Bronchial smooth muscle cell (primary cell): ENCODE results near the gene TRAPPC4. TPM values are rescaled to one million over a fixed set of nuclear protein-coding genes. Genes with fewer than 3 reads are reported as not detected.

Source experiments
- total RNA-seq: library from RNA; depleted of rRNA; stranded (reverse); fragments of >200 nt; gene quantifications from 2 replicates; pipeline ENCODE4 v1.2.1, GENCODE V29; 2014

TRAPPC4 gene, protein sequence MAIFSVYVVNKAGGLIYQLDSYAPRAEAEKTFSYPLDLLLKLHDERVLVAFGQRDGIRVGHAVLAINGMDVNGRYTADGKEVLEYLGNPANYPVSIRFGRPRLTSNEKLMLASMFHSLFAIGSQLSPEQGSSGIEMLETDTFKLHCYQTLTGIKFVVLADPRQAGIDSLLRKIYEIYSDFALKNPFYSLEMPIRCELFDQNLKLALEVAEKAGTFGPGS
- 85.0 and 98.2 TPM in 2 replicates for total RNA-seq

DNA sequence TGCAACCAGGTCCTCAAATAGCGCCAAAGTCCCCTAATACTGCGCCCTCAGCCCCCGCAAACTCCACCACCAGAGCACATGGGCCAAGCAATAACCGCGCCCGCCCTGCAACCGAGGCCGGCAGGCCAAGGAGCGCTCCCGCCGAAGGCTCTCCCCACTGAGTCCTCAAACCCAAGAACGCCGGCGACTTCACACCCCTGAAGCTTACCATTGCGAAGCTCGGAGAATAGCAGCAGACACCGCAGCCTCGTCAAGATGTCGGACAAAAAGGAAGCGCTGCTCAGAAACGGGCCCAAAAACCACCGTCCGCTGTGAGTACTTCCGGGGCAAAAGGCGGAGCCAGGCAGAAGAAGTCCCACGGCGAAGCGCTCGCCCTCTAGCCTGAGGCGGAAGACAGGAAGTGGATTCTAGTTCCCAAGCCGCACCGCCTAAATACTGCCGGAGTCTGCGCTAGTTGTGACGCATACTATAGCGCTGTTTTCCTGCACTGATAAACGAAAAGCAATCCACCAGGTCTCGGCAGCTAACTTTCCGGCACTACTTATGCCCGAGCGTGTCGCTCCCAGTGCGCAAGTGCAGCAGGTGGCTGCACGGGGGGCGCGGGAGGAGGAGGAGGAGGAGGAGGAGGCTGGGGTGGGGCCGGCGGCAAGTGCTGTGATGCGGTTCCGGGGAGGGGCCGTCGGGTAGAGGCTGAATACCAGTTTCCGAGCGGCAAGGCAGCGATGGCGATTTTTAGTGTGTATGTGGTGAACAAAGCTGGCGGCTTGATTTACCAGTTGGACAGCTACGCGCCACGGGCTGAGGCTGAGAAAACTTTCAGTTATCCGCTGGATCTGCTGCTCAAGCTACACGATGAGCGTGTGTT is at the start of gene TRAPPC4, which contains the start of gene RPS25:
TRAPPC4 (plus strand) TSS at position 693 of the 865 bp plus-strand sequence; CDS start at position 723, 30 bp downstream.
RPS25 (minus strand) TSS at position 270 of the 865 bp plus-strand sequence; CDS start at position 211, 59 bp downstream.

DNA sequence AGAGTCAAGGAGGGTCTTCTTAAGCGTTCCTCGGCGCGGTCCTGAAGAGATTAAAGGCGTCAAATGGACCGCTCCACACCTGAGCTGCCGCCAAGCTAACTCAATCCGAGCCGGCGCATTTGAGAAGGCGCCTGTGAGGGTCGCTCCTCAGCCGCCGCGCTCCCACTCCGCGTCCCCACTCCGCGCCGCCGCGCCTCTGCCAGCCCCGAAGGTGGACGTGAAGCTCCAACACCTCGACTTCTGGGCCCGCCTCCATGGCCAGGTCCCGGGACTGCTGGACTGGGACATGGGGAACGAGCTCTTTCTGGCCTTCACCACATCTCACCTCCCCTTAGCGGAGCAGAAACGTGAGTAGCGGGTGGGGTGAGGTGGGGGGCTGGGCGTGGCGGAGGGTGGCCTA is 46.9 kb upstream of the TRAPPC4 start, which contains the start of gene FOXR1:
FOXR1 (plus strand) TSS at position 116 of the 400 bp plus-strand sequence; CDS start at position 287, 171 bp downstream.

DNA sequence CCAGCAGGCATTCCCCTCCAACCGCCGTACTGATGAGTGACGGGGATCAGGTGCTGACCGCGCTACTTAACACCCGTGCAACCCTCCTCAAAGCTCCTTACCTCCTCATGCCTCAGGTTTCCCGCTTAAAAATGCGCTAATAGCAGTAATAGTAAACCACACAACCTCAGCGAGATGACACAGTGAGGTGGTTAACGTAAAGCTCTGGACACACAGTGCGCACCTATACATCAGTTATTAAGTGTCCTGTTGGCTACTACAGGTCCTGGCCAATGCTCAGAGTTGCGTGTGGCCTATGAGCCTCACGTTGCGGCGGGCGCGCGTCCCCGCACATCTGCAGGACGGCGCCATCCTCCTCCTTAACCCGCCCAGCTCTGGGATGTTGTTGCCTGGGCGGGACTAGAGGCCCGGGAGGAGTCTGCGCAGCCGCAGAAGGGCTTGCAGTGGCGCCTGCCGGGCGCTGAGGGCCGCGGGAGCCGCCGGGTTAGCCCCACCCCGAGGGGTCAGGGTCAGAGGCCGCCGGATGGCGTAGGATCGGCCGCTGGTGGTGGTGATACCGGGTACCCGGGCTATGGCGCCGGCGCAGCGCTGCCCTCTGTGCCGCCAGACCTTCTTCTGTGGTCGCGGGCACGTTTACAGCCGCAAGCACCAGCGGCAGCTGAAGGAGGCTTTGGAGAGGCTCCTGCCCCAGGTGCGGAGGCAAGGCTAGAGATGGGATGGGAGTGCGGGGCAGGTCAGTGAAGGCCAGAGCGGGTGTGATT is 20.8 kb upstream of the TRAPPC4 start, which contains the start of gene CENATAC:
CENATAC (plus strand) TSS at position 512 of the 761 bp plus-strand sequence; CDS start at position 572, 60 bp downstream.

DNA sequence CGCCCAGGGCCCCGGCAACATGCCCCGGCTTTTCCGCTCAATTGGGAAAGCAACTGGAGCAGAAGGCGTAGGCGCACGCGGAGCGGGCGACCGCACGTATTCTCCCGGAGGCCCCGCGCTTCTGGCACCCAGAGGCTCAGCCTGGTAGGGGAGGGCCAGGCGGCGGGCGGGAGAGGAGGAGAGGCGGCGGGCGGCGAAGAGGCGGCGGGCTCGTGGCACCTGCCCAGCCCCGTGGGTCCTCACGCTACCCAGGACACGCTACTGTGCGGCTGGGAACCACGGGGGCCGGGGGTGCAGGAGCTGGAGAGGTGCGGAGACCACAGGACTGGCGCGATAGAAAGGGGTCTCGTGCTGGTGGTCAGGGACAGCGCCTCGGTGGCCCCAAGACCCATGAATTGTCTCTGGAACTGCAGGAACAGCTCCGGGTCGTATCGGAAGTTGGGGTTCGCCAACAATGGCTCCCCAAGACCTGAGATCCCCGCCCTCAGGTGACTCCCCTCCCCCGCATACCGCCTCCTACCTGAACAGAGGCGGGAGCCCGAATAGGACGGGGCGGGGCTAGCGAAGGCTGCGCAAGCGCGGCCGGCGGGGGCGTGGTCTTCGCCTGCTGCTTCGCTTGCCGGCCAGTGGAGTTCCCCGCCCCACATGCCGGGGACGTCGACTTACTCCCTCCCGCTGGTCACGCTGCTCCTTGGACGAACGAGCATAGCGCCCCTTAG is 11.9 kb downstream of the TRAPPC4 start, which contains the start of gene SLC37A4:
SLC37A4 (minus strand) TSS at position 549 of the 719 bp plus-strand sequence.

DNA sequence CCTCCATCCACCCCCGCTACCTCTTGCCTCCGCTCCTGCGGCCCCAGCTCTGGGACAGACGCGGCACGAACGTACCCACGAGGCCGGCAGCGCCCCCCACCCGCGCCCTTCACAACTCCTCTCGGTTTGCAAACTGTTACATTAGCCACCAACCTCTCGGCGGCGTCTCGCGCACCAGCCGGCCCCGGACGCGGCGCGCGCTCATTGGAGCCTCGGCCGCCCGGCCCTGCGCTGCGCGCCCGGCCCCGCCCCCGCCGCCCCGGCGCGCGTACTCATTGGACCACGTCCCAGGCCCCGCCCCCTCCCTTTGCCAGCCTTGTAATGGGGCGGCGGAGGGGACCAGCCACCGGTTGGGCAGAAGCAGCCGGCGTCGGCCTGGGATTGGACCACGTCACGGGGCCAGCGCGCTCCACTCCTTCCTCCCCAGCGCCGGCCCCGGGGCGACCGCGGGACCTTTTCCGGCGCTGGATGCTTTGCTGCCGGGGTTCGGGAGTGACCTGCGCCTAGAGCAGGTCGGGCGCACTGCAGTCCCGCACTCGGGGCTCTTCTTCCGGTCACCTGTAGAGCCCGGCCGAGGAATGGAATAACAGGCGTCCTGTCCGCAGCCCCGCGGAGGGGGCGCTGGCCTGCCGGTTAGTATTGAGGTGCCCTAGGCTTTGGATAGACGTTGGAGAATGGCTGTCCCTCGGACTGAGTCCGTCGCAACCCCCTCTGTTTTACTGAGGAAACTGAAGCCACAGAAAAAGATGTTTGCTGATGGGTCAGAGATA is 38.6 kb downstream of the TRAPPC4 start, which contains the start of gene HYOU1:
HYOU1 (minus strand) TSS at position 206 of the 770 bp plus-strand sequence. CDS start 1,045 bp downstream, outside the sequence.

DNA sequence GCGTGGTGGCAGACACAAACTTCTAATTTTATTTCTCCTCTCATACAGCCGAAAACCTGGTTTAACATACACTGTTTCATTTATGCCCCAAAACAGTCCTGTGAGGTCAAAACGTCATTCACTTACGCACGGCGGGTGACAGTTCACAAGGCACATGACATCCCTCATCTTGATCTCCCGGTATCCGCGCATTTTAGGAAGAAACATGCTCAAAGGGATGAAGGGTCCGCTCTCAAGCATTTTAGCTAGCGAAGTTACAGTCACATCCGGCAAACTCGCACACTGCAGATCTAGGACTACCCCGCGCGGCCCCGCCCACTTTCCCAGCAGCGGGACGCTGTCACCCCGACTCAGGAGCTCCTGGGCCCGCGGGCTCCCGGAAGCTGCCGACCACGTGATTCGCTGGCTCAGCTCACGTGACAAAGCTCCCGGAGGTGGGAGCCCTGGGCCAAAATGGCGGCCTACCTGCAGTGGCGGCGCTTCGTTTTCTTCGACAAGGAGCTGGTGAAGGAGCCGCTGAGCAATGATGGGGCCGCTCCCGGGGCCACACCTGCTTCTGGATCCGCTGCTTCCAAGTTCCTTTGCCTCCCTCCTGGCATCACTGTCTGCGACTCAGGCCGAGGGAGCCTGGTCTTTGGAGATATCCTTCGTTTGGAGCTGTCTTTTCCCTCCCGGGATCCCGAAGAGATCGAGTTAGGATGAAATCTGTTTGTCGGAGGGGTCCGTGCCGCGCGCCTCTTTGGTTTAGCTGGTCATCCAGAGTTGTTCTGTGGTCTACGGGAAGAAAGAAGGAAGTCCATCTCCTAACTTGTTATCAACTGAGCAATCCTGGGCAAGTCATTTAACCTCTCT is 49.0 kb downstream of the TRAPPC4 start, which contains the start of gene VPS11:
VPS11 (plus strand) TSS at position 448 of the 852 bp plus-strand sequence; CDS start at position 454, 6 bp downstream.

Other genes with a start within 250 kb of the TRAPPC4 start
- gene DDX6, start 227.6 kb upstream of the TRAPPC4 start, total RNA-seq, result 112 and 125 TPM in 2 replicates
- not detected in 2 replicates for gene CXCR5, start 134.9 kb upstream of the TRAPPC4 start, total RNA-seq
- 12.2 and 18.1 TPM in 2 replicates for gene BCL9L, start 92.8 kb upstream of the TRAPPC4 start, total RNA-seq
- gene UPK2, start 62.5 kb upstream of the TRAPPC4 start, total RNA-seq, result not detected in 2 replicates
- not detected in 2 replicates for gene FOXR1, start 47.0 kb upstream of the TRAPPC4 start, total RNA-seq
- gene CENATAC, start 20.6 kb upstream of the TRAPPC4 start, total RNA-seq, result 18.2 and 21.3 TPM in 2 replicates
- 484 and 692 TPM in 2 replicates for gene RPS25, start 423 bp upstream of the TRAPPC4 start, total RNA-seq
- gene SLC37A4, start 12.1 kb downstream of the TRAPPC4 start, total RNA-seq, result 5.1 and 6.8 TPM in 2 replicates
- 48.1 and 52.4 TPM in 2 replicates for gene HYOU1, start 38.4 kb downstream of the TRAPPC4 start, total RNA-seq
- 36.7 and 45.2 TPM in 2 replicates for gene VPS11, start 49.1 kb downstream of the TRAPPC4 start, total RNA-seq
- gene HMBS, start 66.1 kb downstream of the TRAPPC4 start, total RNA-seq, result 3.2 and 5.4 TPM in 2 replicates
- gene DPAGT1, start 83.1 kb downstream of the TRAPPC4 start, total RNA-seq, result 7.6 and 8.9 TPM in 2 replicates
- 1.7 and 1.9 TPM in 2 replicates for gene C2CD2L, start 88.6 kb downstream of the TRAPPC4 start, total RNA-seq
- gene HINFP, start 102.8 kb downstream of the TRAPPC4 start, total RNA-seq, result 13.7 and 14.6 TPM in 2 replicates
- gene ABCG4, start 130.3 kb downstream of the TRAPPC4 start, total RNA-seq, result 0.09 and 0.16 TPM in 2 replicates
- gene NLRX1, start 150.0 kb downstream of the TRAPPC4 start, total RNA-seq, result 10.3 and 12.5 TPM in 2 replicates
- not detected in 2 replicates for gene NHERF4, start 166.7 kb downstream of the TRAPPC4 start, total RNA-seq
- 2.4 and 3.5 TPM in 2 replicates for gene CBL, start 187.6 kb downstream of the TRAPPC4 start, total RNA-seq